Stimulated activated CD4-positive, alpha-beta T cell treated with anti-CD3 and anti-CD28 coated beads, TNF-alpha, amount 100 ng/mL, for 48 hours (primary cell): Measurements from ENCODE around the gene EIF2B2.
"Not testable (repeated sequence)": the region's sequence is repeated elsewhere in the genome, so short reads cannot be mapped to it uniquely, and the experiment has no call there.

Experiments
- DNase-seq, 3 donors: peaks; one replicate each; pipeline ENCODE4 v3.0.0-alpha.2; 2020; ENCODE audit warnings: low read depth in 3 of 3

EIF2B2 gene

DNA sequence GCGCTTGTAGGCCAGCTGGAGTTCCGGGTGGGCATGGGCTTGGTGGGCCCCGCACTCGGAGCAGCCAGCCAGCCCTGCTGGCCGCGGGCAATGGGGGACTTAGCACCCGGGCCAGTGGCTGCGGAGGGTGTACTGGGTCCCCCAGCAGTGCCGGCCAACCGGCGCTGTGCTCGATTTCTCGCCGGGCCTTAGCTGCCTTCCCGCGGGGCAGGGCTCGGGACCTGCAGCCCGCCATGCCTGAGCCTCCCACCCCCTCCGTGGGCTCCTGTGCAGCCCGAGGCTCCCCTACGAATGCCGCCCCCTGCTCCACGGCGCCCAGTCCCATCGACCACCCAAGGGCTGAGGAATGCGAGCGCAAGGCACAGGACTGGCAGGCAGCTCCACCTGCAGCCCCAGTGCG is 8.5 kb upstream of the EIF2B2 start:
- not testable (repeated sequence) for DNase-seq

DNA sequence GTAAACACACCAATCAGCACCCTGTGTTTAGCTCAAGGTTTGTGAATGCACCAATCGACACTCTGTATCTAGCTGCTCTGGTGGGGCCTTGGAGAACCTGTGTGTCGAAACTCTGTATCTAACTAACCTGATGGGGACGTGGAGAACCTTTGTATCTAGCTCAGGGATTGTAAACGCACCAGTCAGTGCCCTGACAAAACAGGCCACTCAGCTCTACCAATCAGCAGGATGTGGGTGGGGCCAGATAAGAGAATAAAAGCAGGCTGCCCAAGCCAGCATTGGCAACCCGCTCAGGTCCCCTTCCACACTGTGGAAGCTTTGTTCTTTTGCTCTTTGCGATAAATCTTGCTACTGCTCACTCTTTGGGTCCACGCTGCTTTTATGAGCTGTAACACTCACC is 6.9 kb upstream of the EIF2B2 start:
- DNase-seq: not testable (repeated sequence)

DNA sequence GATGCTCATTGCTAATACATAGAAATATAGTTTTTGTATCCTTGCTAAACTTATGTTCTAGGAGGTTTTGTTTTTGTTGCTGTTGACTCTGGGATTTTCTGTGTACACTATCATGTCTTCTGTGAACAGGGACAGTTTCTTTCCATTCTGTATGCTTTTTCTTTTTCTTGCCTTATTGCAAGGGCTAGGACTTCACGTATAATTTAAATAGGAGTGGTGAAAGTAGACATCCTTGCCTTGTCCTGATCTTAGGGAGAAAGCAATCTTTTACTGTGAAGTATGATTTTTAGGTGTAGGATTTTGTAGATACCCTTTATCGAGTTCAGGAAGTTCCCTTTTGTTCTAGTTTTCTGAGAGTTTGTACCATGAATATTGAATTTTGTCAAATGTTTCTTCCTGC is 1.5 kb upstream of the EIF2B2 start:
- no peak for DNase-seq

DNA sequence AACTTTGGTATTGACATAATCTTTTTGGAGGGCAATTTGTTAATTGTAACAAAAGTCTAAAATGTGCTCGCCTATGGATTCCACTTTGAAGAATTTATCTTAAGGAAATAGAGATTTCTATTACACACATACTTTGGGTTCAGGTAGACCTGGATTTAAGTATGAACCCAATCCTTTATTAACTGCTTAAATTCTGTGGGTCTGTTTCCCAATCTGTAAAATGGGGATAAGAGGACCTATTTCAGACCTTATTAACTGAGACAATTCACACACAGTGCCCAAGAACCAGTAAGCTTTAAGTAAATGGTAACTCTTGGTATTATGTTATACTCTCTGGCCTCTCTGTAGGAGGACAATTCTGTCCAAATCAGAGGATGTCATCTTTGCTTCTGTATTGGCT is 822 bp upstream of the EIF2B2 start:
- DNase-seq: no peak

DNA sequence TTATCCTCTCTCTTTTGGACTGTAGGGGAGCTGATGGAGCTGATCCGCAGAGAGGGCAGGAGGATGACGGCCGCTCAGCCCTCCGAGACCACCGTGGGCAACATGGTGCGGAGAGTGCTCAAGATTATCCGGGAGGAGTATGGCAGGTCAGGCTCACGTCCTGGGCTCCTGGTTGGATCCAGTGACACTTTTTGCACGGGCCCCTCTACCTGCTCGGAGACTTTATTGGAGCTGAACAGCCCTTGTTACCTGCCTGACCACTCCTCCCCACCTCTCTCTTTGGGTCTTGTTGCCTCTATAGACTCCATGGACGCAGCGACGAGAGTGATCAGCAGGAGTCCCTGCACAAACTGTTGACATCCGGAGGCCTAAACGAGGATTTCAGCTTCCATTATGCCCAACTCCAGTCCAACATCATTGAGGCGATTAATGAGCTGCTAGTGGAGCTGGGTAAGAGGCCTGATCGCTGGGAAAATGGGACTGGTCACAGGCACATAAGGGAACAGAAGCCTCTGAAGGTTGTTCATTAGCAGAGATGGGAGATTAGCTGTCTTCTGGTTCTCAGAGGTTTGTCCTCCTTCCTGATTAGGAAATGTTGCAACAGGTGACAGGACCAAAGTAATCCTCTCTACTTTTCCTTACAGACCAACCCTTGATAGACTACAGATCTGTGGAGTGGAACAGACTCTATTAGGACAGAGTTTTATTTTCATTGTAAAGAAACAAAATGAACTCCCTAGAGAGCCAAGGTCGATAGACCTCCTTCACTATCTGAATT is 718 bp downstream of the EIF2B2 start:
- DNase-seq: no peak

DNA sequence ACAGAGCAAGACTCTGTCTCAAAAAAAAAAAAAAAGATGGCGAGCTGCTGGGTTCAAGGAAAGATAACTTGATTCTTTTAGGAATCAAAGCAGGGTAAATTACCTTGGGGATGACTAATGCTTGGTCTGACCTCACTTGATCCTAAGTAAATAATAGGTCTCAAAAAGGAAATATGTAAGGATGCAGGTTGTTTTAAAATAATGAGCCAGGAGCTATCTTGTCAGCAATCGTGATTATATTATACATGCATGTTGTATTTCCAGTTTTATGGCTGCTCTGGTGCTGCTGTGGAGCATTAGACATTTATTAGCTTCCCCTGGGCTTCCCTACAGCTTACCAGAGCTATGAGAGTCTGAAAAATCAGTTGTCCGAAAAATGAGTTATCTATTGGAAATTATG is 2.6 kb downstream of the EIF2B2 start:
- DNase-seq: no peak

DNA sequence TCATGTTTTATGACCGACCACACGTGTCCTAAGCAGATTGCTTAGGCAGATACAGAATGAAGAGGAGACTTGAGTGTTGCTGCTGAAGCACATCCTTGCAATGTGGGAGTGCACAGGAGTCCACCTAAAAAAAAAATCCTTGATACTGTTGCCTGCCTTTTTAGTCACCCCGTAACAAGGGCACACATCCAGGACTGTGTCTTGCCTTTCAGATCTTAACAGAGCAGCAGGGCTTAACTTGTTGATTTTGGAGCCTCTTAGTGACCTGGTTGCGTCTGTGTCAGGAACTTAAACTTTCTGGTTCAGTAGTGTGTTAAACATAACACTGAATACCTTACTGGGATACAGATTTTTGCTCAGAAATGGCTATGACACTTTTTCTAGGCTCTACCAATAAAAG is 6.5 kb downstream of the EIF2B2 start:
- DNase-seq: no peak

DNA sequence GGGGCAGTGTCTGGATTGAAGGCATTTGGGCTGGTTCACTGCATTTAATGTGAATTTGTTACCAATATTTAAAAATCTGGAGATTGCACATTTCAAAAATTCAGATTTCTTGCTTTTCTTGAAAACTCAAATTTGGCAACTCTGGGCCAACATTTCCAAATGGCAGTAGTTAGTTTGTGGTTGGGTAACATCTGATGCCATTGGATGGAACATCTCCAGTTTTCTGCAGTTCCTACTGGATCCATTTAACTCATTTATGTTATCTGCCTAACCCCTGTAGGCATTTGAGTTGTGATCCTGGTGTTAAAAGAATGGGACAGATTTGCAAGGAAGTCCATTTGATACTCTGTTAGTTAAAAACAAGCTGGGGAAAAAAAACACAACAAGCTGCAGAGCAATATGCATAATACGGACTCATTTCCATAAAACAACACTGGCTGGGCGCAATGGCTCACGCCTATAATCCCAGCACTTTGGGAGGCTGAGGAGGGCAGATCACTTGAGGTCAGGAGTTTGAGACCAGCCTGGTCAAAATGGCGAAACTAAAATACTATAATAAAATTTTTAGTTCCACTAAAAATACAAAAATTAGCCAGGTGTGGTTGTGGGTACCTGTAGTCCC is 7.9 kb downstream of the EIF2B2 start:
- no peak for DNase-seq

DNA sequence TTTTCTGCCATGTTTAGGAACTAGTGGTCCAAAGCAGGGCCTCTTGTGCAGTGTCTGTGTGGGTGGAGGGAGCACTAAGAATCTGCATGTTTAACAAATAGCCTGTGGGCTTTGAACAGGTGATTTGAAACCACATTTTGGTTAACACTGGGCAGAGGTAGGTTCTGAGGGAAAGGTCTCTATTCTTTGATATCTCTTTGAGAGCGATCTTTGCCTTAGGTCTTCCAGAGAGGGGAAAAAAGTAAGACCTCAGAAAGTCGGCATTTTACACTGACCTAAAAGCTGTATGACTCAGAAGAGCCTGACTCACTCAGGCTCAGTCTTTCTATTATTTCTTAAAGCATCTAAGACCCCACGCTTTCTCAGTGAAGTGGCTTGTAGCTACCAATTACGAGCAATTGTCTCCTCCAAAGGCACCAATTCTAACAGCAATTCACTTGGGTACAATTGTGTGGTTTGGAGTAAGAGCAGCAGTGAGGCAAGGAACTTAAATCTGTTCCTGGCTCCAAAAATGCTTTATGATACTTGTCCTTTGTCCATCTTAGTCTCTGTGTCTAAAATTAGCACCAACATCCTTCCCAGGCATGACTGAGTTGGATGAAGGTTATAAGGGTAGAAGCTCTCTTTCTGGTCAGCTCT is 8.8 kb downstream of the EIF2B2 start:
- no peak for DNase-seq

DNA sequence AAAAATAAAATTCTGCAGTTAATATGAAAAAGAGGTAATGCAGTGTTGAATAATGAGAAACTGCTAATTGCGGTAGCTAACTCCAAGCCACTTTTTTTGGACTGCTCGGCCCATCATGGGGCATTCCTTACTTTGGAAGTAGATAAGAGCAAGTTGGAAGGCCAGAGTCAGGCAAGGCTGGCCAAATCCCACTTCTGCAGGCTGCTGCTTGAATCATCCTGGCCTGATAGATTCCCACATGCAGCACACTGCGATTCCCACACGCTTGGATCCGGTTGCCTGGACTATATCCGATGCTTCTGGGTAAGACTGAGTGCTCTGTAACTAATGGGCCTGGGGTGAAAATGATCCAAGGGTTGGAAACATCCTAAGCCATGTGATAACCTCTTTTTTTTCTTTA is 10.6 kb downstream of the EIF2B2 start:
- no peak for DNase-seq

DNA sequence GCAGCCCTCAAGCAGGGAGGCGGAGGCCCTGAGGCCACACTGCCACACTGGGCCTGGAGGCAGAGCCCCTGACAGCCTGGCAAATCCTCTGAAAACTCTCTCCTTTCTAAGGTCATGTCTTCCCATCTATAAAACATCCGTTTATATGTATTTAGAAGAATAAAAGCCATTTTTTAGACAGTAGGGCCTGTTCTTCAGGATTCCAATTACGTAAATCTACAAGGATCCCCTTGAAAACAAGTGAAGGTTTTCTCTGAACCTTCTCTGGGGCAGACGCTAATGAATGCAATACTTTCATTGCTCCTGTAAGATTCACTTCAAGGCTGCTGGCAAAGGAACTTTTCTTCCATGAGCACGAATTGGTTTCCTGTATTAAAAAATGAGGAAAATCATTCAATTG is 12.8 kb downstream of the EIF2B2 start:
- no peak for DNase-seq

DNA sequence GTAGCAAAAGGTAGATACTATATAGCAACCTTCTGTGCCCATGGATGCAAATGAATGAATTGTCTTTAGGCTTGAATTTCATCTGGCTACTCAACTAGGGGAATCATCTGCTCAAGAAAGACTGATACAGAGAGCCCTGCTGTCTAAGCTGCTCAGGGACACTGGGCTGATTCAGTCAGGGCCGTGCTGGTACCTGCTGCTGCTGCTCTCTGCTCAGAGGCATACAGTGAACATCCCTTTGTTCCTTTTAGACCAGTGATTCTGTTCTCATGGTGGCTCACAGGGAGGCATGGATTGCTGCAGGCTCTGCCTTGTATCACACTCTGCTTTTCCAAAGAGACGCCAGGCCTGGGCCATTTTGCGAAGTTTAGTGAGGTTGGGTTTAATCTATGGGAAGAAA is 14.1 kb downstream of the EIF2B2 start:
- no peak for DNase-seq

DNA sequence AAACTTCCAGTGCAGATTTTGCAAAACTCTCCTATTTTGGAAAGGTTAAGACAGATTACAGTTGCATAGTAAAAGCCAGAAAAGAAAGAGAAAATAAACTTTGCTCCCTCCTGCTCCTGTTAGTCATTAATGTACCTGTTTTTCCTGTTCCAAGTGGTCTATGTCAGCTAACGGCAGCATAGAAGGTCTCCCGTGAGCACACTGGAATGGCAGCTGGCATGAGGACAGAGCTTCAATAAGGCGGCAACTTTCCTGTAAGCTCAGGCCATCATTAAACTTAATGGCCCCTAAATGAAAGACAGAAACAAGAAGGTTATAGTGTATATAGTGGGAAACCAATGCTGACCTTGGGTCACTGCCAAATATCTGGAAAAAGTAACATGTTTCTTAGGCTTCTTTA is 16.0 kb downstream of the EIF2B2 start:
- no peak for DNase-seq

DNA sequence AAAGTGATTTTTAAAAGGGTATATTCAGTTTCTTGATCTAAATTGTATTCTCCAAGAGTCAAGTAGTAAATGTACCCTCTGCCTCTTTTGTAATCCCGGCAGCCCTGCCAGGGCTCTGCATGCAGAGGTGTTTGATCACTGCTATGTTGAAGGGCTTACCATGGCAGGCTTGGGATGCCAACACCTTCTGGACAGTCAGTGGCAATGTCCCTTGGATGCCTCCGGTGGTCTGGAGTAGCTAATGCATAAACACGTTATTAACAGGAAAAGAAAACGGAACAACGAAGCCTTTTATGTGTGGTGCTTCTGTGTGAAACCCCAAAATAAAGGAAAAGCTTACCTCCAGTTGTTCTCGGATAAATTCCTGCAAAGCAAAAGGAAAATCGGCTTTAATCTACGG is 19.9 kb downstream of the EIF2B2 start:
- no peak for DNase-seq

DNA sequence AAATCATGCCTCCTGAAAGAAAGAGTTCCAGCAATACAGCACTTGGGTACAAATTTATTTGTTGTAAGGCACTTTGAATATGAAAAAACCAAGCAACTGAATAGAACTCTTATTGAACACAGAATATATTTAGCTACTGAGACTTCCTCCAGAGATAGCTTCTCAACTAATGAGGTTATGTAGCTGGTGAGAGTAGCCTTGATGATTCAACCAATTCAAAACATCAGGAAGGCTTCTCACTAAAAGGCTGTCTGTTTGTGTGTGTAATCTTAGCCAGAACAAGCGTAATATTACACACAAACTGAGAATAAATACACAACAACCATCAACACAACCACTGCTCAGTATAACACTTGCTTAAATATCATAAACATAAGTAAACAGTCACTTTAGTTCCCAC is 20.4 kb downstream of the EIF2B2 start:
- no peak for DNase-seq

DNA sequence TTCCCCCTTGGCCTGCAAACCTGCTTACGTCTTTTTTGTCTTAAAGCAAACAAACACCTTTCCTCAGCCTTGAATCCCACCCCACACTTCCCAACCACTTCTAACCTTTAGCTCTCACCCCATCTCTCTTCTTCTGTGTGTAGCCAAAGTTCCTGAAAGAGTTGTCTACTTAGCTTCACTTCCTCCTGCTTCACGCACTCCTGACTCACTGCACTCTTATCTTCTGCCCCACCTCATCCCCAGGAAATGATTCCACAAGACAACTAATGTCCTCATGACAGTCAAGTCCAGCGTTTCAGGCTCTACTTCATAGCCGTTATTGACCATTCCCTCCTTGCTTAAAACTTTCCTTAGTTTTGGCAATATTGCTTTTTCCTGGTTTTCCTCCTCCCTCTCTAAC is 22.4 kb downstream of the EIF2B2 start:
- DNase-seq: no peak

DNA sequence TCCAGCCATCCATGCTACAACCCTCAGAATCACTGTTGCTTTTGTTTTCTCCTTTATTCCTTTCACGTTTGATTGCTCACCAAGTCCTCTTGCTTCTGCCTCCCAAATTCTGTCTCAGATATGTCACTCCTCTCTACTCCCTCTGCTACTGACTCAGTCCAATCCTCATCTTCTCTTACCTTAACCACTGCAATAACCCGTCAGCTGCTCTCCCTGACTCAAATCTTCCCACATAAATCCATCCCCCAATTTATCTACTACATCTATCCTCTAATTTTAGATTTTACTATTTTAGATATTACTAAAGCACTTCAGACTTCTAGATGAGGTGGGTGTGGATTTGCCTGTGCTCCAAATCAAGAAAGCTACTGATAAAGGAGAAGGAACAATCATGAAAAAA is 23.2 kb downstream of the EIF2B2 start:
- DNase-seq: no peak

DNA sequence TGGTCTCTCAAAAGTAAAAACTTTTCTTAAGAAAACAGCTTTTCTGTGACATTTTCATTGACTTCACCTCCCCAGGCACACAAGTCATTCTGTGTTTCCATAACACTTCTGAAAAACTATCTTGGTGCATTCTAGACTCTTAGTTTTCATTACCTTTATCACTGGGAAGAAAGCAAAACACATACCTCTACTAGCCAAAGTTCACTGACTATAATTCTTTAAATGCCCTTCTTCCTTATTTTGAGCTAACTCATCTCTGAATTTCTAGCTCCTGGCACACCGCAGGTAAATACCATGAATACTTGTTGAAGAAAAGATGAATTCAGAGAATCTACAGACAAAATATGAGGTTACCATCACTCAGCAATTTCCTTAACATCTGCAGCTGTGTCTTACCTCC is 27.4 kb downstream of the EIF2B2 start:
- DNase-seq: no peak

DNA sequence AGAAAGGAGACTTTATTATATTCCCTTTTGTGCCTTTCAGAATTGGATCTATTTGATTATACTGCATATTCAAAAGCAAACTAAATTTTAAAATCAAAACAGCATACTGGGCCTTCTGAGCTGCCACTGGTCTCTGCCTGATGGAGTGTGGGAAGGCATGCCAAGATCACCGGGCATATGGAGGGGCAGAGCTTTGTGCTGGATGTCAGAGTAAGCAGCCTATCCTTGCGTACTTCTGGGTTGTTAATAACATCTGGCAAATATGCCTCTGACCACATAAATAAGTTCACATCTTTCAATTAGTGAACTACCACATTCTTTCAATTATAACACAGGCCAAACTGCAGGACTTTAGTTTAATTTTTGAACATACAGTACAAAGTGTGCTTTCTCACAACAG is 30.2 kb downstream of the EIF2B2 start:
- DNase-seq: no peak

DNA sequence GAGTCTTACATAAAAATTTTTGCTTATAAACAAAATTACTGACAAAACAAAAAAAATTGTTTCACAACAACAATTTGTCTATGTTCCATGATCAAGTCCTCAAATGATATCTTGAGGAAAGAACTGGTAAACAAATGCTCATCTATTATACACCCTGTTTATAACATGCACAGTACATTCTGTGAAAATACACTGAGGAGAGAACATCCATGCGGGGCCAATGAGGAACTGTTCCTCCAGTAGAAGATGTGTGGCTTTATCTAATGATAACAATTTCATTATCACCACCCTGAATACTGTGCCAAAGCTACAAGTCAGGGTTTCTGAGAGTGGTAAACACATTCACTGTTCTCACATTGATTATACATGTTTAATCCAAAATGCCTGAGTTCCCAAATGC is 37.8 kb downstream of the EIF2B2 start:
- DNase-seq: no peak

DNA sequence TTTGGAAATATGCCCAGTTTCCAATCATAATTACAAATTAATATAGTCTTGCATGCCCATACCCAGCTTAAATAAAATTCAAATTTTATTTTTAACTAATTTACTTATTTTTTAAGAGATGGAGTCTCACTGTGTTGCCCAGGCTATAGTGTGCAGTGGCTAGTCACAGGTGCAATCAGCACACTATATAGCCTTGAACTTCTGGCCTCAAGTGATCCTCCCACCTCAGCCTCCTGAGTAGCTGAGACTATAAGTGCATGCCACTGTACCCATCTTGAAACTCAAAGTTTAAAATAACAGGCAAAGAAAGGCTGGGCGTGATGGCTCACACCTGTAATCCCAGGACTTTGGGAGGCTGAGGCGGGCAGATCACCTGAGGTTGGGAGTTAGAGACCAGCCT is 38.2 kb downstream of the EIF2B2 start:
- DNase-seq: no peak

DNA sequence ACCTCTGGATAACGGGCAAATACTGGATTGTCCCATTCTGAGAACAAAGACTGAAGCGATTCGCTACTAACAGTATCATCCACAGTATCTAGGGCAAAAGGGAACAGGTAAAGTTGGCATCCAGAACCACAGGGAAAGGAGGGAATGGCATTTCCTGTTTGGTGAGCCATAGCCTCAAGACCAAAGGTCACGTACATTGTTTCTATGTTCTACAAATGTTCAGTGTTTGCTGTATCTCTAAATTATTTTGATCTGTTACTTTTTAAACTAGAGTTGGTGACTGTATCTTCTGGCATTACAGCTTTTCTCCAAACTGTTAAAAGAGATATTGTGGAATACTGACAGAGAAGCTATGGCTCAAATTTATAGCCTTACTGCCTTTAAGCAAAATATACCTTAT is 38.9 kb downstream of the EIF2B2 start:
- DNase-seq: no peak

DNA sequence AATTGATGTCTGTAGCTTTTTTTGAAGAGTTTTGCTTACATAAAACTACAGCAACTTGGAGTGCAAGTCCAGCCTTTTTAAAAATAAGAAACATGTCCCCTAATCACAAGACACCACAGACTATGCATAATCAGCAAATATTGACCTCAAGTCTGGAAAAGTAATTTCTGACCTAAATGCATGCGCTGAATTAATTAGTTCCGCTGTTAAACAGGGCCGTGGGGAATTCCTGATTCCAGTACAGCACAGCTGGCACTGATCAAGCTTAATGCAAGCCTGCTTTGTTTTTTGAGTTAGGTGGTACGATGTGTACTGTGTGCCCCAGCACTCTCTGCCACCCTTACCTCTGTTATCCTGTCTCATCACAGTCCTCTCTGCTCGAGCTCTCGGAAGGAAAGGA is 39.3 kb downstream of the EIF2B2 start:
- DNase-seq: no peak
